Loucy (cell line): ENCODE measurements around the gene FLYWCH2.

ENCODE experiments used
- CTCF ChIP-seq: fragments of 200-600 bp; sonication (generic); conservative IDR thresholded peaks from 2 replicates; pipeline ENCODE4 v1.5.1; 2014; ENCODE audit warnings: mild to moderate bottlenecking, antibody characterized with exemption, low read length
- EZH2phosphoT487 ChIP-seq: fragments of 200-600 bp; IDR thresholded peaks from 2 replicates; pipeline ENCODE4 v1.6.1; 2018; ENCODE audit warnings: antibody characterized with exemption, mild to moderate bottlenecking, moderate library complexity, borderline replicate concordance

GRCh38 chr16:2857451-2858244, 25.4 kb upstream of the FLYWCH2 start, which contains the start of gene PRSS22:
- TF ChIP-seq CTCF = no peak
- no peak for TF ChIP-seq EZH2phosphoT487
